ENCODE measurements around the gene RABEP2. TPM values are rescaled to one million over a fixed set of nuclear protein-coding genes. Genes with fewer than 3 reads are reported as not detected.

RABEP2 gene
- total RNA-seq, 2 experiments from 2014 or later, result 15.4 to 17.0 TPM

GRCh38 chr16:28935924-28936783 lies 11.1 kb upstream of the RABEP2 start:
- ChIA-PET CTCF (interaction anchor here (1.3 kb wide), 1 partner anchor 9 kb away, joined by 5 read pairs; no protein-coding TSS in a partner anchor), POLR2A (interaction anchor here (0.7 kb wide), 1 partner anchor 114 kb away, joined by 5 read pairs; the partner anchor contains the start of gene ATXN2L)

DNA sequence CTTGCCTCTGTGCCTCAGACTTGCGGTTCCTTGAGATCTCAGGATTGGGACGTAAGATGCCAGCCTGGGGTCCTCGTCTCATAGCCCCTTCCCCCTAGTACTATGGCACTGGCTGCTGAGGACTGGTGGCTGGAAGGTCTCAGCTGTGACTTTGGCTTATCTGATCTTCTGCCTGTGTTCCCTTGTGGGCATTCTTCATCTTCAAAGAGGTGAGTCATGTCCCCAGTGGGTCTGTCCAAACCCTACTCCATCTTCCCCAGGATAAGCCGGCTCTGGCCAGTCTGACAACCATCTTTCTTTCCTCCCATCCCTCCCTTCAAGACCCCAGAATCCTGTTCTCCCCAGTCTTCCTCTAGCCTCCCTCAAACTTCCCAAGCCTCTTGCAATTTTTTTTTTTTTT lies 10.3 kb upstream of the RABEP2 start:
- ChIA-PET CTCF (no interaction called here), POLR2A (no interaction called here)

DNA sequence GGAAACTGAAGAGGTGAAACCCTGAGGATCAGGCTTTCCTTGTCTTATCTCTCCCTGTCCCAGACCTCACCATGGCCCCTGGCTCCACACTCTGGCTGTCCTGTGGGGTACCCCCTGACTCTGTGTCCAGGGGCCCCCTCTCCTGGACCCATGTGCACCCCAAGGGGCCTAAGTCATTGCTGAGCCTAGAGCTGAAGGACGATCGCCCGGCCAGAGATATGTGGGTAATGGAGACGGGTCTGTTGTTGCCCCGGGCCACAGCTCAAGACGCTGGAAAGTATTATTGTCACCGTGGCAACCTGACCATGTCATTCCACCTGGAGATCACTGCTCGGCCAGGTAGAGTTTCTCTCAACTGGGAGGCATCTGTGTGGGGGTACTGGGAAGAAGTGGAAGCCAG lies 8.1 kb upstream of the RABEP2 start:
- ChIA-PET POLR2A (interaction anchor here (1.0 kb wide), 1 partner anchor 112 kb away, joined by 3 read pairs; no protein-coding TSS in a partner anchor), CTCF (interaction anchor here (1.2 kb wide), 1 partner anchor 12 kb away, joined by 9 read pairs; no protein-coding TSS in a partner anchor)

DNA sequence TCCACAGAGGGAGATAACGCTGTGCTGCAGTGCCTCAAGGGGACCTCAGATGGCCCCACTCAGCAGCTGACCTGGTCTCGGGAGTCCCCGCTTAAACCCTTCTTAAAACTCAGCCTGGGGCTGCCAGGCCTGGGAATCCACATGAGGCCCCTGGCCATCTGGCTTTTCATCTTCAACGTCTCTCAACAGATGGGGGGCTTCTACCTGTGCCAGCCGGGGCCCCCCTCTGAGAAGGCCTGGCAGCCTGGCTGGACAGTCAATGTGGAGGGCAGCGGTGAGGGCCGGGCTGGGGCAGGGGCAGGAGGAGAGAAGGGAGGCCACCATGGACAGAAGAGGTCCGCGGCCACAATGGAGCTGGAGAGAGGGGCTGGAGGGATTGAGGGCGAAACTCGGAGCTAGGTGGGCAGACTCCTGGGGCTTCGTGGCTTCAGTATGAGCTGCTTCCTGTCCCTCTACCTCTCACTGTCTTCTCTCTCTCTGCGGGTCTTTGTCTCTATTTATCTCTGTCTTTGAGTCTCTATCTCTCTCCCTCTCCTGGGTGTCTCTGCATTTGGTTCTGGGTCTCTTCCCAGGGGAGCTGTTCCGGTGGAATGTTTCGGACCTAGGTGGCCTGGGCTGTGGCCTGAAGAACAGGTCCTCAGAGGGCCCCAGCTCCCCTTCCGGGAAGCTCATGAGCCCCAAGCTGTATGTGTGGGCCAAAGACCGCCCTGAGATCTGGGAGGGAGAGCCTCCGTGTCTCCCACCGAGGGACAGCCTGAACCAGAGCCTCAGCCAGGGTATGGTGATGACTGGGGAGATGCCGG lies 7.5 kb upstream of the RABEP2 start:
- POLR2A ChIA-PET, result interaction anchor here (1.0 kb wide), 1 partner anchor 111 kb away, joined by 3 read pairs; no protein-coding TSS in a partner anchor
- CTCF ChIA-PET, result interaction anchor here (1.2 kb wide), 1 partner anchor 13 kb away, joined by 9 read pairs; no protein-coding TSS in a partner anchor

GRCh38 chr16:28931801-28932225 lies 6.8 kb upstream of the RABEP2 start, which contains the start of gene CD19:
Gene CD19, plus strand, starts transcription at chr16:28931971. Its CDS starts 30 bp downstream, at chr16:28932001.
- POLR2A ChIA-PET, result no interaction called here
- CTCF ChIA-PET, result interaction anchor here (0.7 to 1.6 kb wide), 2 partner anchors 14 to 110 kb away, joined by 3 read pairs; no protein-coding TSS in a partner anchor

DNA sequence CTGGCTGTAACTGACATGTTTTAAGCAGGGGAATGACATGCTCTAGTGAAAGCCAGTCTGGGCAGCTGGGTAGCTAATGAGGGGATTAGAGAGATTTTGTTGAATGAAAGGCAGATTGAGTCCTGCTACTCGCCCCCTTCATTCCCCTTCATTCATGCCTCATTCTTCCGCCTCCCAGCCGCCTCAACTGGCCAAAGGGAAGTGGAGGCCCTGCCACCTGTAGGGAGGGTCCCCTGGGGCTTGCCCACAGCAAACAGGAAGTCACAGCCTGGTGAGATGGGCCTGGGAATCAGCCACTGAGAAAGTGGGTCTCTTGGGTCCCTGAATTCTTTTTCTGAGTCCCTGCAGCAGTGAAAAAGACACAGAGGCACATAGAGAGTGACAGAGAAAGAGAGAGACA lies 5.6 kb upstream of the RABEP2 start:
- ChIA-PET CTCF (interaction anchor here (1.6 kb wide), 1 partner anchor 15 kb away, joined by 3 read pairs; no protein-coding TSS in a partner anchor), POLR2A (no interaction called here)

DNA sequence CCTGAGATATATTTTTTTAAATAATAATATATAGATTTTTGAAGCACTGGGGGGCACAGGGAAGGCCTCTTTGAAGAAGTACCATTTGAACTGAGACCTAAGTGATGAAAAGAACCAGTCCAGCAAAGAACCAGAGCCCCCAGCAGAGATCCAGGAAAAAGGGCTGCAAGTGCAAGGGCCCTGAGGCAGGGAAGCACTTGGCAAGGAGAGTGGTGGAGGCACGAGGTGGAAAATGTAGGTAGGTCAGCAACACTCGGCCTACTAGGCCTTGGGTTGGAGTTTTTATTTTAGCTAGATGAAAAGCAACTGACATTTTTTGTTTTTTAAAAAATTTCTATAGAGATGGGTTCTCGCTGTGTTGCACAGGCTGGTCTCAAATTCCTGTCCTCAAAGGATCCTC lies 5.2 kb upstream of the RABEP2 start:
- ChIA-PET CTCF (interaction anchor here (1.6 kb wide), 1 partner anchor 15 kb away, joined by 3 read pairs; no protein-coding TSS in a partner anchor), POLR2A (no interaction called here)

GRCh38 chr16:28927815-28928214 lies 2.8 kb upstream of the RABEP2 start:
- CTCF ChIA-PET, result no interaction called here
- POLR2A ChIA-PET, result no interaction called here

- ChIA-PET CTCF (interaction anchor here (0.8 to 1.8 kb wide), 2 partner anchors 19 to 36 kb away, joined by 3 to 8 read pairs; no protein-coding TSS in a partner anchor), POLR2A (interaction anchor here (0.6 to 2.5 kb wide), 2 partner anchors 86 to 103 kb away, joined by 4 to 7 read pairs; partner anchors contain the start of gene ATXN2L)
Measured at GRCh38 chr16:28926284-28926683, 1.2 kb upstream of the RABEP2 start.

DNA sequence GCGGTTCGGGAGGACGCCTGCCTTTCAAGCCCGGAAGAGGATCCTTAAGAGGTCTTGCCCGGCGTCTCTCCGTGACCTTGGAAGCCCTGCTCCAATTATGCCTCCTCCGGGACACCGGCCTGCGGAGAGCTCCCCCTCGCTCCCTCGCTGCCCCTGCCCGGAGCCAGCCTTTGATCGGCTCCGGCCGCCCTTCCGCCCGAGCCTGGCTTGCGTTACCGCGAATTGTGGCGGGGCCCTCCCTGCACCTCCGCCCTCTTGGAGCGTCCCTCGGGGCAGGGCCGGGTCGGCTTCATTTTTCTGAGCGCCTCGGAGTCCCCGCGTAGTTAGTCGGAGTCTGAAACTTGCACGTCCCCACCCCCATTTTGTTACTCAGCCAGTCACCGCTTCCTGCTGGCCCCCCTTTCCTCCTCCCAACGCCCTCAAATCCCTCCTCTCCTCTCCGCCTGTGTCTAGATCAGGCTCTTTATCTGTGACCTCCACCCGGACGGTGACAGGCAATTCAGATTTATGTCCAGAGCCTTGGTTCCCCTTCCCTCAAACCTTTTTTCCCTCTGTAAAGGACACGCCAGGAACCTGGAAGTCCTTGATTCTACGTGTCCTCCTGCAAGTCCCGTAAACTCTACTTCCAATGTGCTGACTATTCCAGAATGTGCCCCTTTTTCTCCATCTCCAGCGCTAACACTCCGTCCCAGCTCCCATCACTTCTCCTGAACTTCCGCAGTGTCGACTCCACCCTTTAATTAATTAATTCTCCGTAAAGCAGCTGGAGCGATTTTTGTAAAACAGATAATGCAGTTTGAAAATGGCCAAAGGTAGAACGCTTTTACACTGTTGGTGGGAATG lies 569 bp upstream of the RABEP2 start:
- ChIA-PET CTCF (interaction anchor here (1.1 to 2.5 kb wide), 3 partner anchors 20 to 79 kb away, joined by 4 to 12 read pairs (median 8); partner anchors contain the start of gene TUFM), POLR2A (interaction anchor here (0.6 to 2.5 kb wide), 3 partner anchors 63 to 103 kb away, joined by 4 to 8 read pairs (median 7); partner anchors contain the start of genes ATXN2L and SH2B1)

GRCh38 chr16:28924399-28924761 lies 658 bp downstream of the RABEP2 start:
- CTCF ChIA-PET, result interaction anchor here (1.1 to 2.5 kb wide), 3 partner anchors 14 to 24 kb away, joined by 3 to 12 read pairs (median 3); no protein-coding TSS in a partner anchor
- POLR2A ChIA-PET, result interaction anchor here (2.2 to 2.5 kb wide), 2 partner anchors 61 to 101 kb away, joined by 7 to 8 read pairs; partner anchors contain the start of genes ATXN2L and SH2B1

- ChIA-PET POLR2A (interaction anchor here (2.2 to 2.5 kb wide), 2 partner anchors 61 to 101 kb away, joined by 7 to 8 read pairs; partner anchors contain the start of genes ATXN2L and SH2B1), CTCF (interaction anchor here (1.1 to 2.5 kb wide), 3 partner anchors 14 to 24 kb away, joined by 3 to 12 read pairs (median 3); no protein-coding TSS in a partner anchor)
Measured at GRCh38 chr16:28923652-28924398, 1.2 kb downstream of the RABEP2 start.

DNA sequence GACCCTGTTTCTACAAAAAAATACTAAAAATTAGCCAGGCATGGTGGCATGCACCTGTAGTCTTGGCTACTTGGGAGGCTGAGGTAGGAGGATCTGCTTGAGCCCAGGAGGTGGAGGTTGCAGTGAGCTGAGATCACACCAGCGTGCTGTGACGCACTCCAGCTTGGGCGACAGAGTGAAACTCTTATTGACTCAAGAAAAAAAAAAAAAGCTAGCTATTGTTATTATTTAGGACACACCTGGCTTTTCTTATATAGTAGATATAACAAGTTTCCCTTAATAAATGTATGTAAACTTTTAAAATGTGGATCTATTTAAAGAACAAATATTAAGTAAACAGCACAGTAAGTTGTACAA lies 1.8 kb downstream of the RABEP2 start:
- ChIA-PET POLR2A (no interaction called here), CTCF (interaction anchor here (1.3 to 2.5 kb wide), 2 partner anchors 22 to 25 kb away, joined by 3 to 12 read pairs; no protein-coding TSS in a partner anchor)

DNA sequence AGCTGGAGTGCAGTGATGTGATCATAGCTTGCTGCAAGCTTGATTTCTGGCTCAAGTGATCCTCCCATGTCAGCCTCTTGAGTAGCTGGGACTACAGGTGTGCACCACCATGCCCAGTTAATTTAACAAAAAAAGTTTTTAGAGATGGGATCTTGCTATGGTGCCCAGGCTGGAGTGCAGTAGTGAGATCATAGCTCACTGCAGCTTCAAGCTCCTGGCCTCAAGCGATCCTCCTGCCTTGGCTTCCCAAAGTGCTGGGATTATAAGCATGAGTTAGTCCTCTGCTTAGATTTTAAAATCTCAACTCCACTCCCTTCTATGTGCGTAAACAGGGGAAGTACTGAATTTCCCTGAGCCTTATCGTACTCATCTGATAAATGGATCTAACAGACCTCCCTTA lies 6.3 kb downstream of the RABEP2 start:
- POLR2A ChIA-PET, result no interaction called here

DNA sequence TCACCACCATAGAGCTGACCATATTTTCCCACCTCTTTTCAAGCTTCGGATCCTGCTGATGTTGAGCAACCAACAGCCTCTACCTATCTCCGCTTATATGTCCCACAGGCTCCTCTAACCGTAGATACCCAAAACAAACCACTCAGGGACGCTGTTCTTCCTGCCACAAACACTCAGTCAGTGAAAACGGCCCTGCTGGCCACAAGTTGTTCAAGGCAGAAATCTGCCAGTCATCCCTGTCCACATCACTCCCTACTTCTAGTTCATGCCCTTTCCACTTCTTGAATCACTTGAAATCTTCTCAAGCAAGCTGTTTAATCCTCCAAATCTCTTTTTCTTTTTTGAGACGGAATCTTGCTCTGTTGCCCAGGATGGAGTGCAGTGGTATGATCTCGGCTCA lies 7.9 kb downstream of the RABEP2 start:
- ChIA-PET POLR2A (interaction anchor here (0.5 kb wide), 1 partner anchor 56 kb away, joined by 8 read pairs; no protein-coding TSS in a partner anchor), CTCF (interaction anchor here (0.7 kb wide), 1 partner anchor 430 kb away, joined by 3 read pairs; no protein-coding TSS in a partner anchor)

More for the DNA sequence above, 6.3 kb downstream of the RABEP2 start:
- CTCF ChIA-PET, result interaction anchor here (1.4 kb wide), 1 partner anchor 72 kb away, joined by 3 read pairs; no protein-coding TSS in a partner anchor

- POLR2A ChIA-PET, result no interaction called here
- CTCF ChIA-PET, result interaction anchor here (1.1 kb wide), 1 partner anchor 30 kb away, joined by 3 read pairs; no protein-coding TSS in a partner anchor
Measured at GRCh38 chr16:28915181-28915580, 9.9 kb downstream of the RABEP2 start.

Data from activated CD8-positive, alpha-beta memory T cell treated with anti-CD3 and anti-CD28 coated beads for 36 hours (primary cell).